B cell (primary cell): Measurements from ENCODE around the gene NBL1. TPM values are rescaled to one million over a fixed set of nuclear protein-coding genes. Genes with fewer than 3 reads are reported as not detected.

ENCODE experiments used
- ATAC-seq: fragments of 200-7000 bp; cut with Tn5 transposase; one replicate; pipeline ENCODE4 v1.10.0; 2021; ENCODE audit warnings: low read depth, mild to moderate bottlenecking, moderate number of reproducible peaks, moderate library complexity
- CTCF ChIA-PET: fragments of 350-600 bp; sonication (Branson Sonifier 250); formaldehyde crosslinking; loops from one replicate; lab custom pipeline; 2021; ENCODE audit warnings: antibody characterized with exemption, inconsistent platforms; lab: Charles Lee
- POLR2A ChIA-PET: fragments of 350-600 bp; sonication (Branson Sonifier 250); formaldehyde crosslinking; loops from one replicate; lab custom pipeline; 2021; ENCODE audit warnings: antibody characterized with exemption; lab: Charles Lee
- DNase-seq: peaks from one replicate; pipeline ENCODE4 v3.0.0; 2013
- H2AFZ ChIP-seq: 2 replicates; pipeline ENCODE4 v1.6.1; 2012; ENCODE audit warnings: mild to moderate bottlenecking, low read depth, low read length; ENCODE audit not compliant: insufficient read depth, poor library complexity, severe bottlenecking
- H3K27ac ChIP-seq, 2 donors: 1 replicate in 1 of 2; 2 replicates in 1 of 2; pipeline ENCODE4 v1.5.1; 2012 to 2013; ENCODE audit warnings: low read length in 2 of 2, mild to moderate bottlenecking in 2 of 2, moderate library complexity in 1 of 2
- H3K27me3 ChIP-seq, 4 experiments: fragments of 200-600 bp in 1 of 4; sonication (generic) in 1 of 4; replicated peaks in 1 of 4; 1 replicate in 2 of 4; 2 replicates in 2 of 4; pipeline versions ENCODE4 v1.6.1 to v1.7.0; 2013 to 2016; ENCODE audit warnings: low read length in 3 of 4, mild to moderate bottlenecking in 2 of 4, mixed read lengths in 1 of 4, moderate library complexity in 1 of 4; ENCODE audit not compliant: insufficient read depth in 4 of 4, control insufficient read depth in 3 of 4; ENCODE audit errors: control extremely low read depth in 1 of 4
- H3K36me3 ChIP-seq, 2 experiments: replicated peaks in 1 of 2; 1 replicate in 1 of 2; 2 replicates in 1 of 2; pipeline versions ENCODE4 v1.6.1 to v1.7.1; 2013; ENCODE audit warnings: low read length in 1 of 2; ENCODE audit not compliant: insufficient read depth in 2 of 2, control insufficient read depth in 1 of 2; ENCODE audit errors: control extremely low read depth in 1 of 2, extremely low read depth in 1 of 2
- H3K4me1 ChIP-seq, 2 donors: fragments of 200-600 bp in 1 of 2; sonication (generic) in 1 of 2; 1 replicate in 1 of 2; 2 replicates in 1 of 2; pipeline versions ENCODE4 v1.5.1 to v1.6.1; 2013 to 2017; ENCODE audit warnings: low read length in 2 of 2; ENCODE audit not compliant: control insufficient read depth in 2 of 2, insufficient read depth in 2 of 2
- H3K4me2 ChIP-seq: replicated peaks from 2 replicates; pipeline ENCODE3; 2012; ENCODE audit warnings: mild to moderate bottlenecking, low read depth, low read length; ENCODE audit not compliant: poor library complexity, severe bottlenecking
- H3K4me3 ChIP-seq, 5 experiments: fragments of 200-600 bp in 1 of 5; sonication (generic) in 1 of 5; 1 replicate in 3 of 5; 2 replicates in 2 of 5; pipeline versions ENCODE4 v1.5.1 to v1.7.0; 2011 to 2016; ENCODE audit warnings: low read length in 4 of 5, mild to moderate bottlenecking in 4 of 5, low read depth in 2 of 5, control low read depth in 1 of 5, moderate library complexity in 1 of 5; ENCODE audit not compliant: insufficient read depth in 1 of 5; ENCODE audit errors: control extremely low read depth in 1 of 5, extremely low read depth in 1 of 5
- H3K79me2 ChIP-seq: fragments of 200-600 bp; sonication (generic); one replicate; pipeline ENCODE4 v1.6.0; 2016; ENCODE audit warnings: low read length; ENCODE audit not compliant: control insufficient read depth, insufficient read depth
- H3K9ac ChIP-seq: fragments of 200-600 bp; sonication (generic); 2 replicates; pipeline ENCODE4 v1.6.1; 2017; ENCODE audit warnings: mild to moderate bottlenecking, low read length, moderate library complexity
- H3K9me3 ChIP-seq, 3 donors: one replicate each; pipeline versions ENCODE4 v1.6.1 to v1.7.1; 2013; ENCODE audit warnings: low read length in 2 of 3; ENCODE audit not compliant: control insufficient read depth in 2 of 3, insufficient read depth in 1 of 3; ENCODE audit errors: control extremely low read depth in 1 of 3
- H4K20me1 ChIP-seq: 2 replicates; pipeline ENCODE4 v1.6.0; 2012; ENCODE audit warnings: mild to moderate bottlenecking, low read length; ENCODE audit not compliant: insufficient read depth, control insufficient read depth, poor library complexity, severe bottlenecking
- H3K27ac Mint-ChIP-seq: one replicate; pipeline ENCODE4 v1.8.0; 2021; ENCODE audit warnings: mixed read lengths
- H3K27me3 Mint-ChIP-seq: one replicate; pipeline ENCODE4 v1.8.0; 2021; ENCODE audit warnings: mixed read lengths
- H3K4me1 Mint-ChIP-seq: one replicate; pipeline ENCODE4 v1.8.0; 2021; ENCODE audit warnings: mixed read lengths
- H3K4me3 Mint-ChIP-seq: one replicate; pipeline ENCODE4 v1.8.0; 2021; ENCODE audit warnings: mixed read lengths
- H3K9me3 Mint-ChIP-seq: one replicate; pipeline ENCODE4 v1.8.0; 2022; ENCODE audit warnings: mixed read lengths; ENCODE audit not compliant: insufficient read depth
- EZH2 ChIP-seq: IDR thresholded peaks from 2 replicates; pipeline ENCODE4 v1.6.1; 2012; ENCODE audit warnings: borderline replicate concordance, low read depth, mild to moderate bottlenecking, moderate library complexity, low read length; ENCODE audit not compliant: insufficient read depth, poor library complexity, severe bottlenecking
- WGBS: methylation state at CpG from one replicate; pipeline ENCODE4 v1.1.5; 2013; ENCODE audit warnings: missing lambda C conversion rate; ENCODE audit not compliant: insufficient coverage; 5-methylcytosine and 5-hydroxymethylcytosine counted together
- intact Hi-C: fragments of 100-400 bp; cut with micrococcal nuclease; formaldehyde crosslinking; loops from one replicate; pipeline ENCODE4 v1.10.0; 2022
- polyA plus RNA-seq: library from polyadenylated mRNA; depleted of rRNA; stranded (reverse); fragments of >200 nt; gene quantifications from 2 replicates; pipeline ENCODE4 v1.2.3, GENCODE V29; 2012
- total RNA-seq, 2 donors: library from RNA; stranded (reverse); fragments of 120-200 nt in 1 of 2; gene quantifications; 1 replicate in 1 of 2; 2 replicates in 1 of 2; pipeline versions ENCODE4 v1.2.3 to v1.2.4, GENCODE V29; 2013 to 2022
- TF ChIP-seq, protein P1 (sequence below): fragments of 200-600 bp; IDR thresholded peaks from one replicate; pipeline ENCODE4 v1.8.0; 2022; ENCODE audit warnings: antibody characterized with exemption, mild to moderate bottlenecking

NBL1 gene
- total and polyA plus RNA-seq, 2 donors (not counting 1 experiment from before 2014, with no cell fraction given), result 0.74 to 0.97 TPM

DNA sequence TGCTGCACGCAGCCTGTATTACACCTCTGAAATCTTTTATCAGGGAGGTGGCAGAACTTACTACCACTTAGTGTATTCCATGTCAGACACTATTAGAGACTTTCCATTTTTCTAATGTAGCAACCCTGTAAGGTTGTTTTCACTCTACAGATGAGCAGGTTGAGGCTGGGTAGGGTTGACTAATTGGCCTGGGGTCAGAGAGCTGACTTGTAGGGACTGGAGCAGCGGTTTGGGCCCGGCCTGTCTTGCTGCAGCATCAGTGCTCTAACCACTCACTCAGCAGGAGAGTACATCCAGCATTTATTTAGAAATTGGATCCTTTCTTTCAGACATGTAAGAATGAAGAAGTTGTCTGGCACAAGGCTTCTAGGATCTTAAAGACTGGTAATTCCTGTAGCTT, 25.7 kb upstream of the NBL1 start:
- H3K27ac Mint-ChIP-seq, result no peak overlapping the region
- no peak overlapping the region for H3K4me3 Mint-ChIP-seq
- ATAC-seq (no peak), DNase-seq (no peak)
- TF ChIP-seq, protein P1, sequence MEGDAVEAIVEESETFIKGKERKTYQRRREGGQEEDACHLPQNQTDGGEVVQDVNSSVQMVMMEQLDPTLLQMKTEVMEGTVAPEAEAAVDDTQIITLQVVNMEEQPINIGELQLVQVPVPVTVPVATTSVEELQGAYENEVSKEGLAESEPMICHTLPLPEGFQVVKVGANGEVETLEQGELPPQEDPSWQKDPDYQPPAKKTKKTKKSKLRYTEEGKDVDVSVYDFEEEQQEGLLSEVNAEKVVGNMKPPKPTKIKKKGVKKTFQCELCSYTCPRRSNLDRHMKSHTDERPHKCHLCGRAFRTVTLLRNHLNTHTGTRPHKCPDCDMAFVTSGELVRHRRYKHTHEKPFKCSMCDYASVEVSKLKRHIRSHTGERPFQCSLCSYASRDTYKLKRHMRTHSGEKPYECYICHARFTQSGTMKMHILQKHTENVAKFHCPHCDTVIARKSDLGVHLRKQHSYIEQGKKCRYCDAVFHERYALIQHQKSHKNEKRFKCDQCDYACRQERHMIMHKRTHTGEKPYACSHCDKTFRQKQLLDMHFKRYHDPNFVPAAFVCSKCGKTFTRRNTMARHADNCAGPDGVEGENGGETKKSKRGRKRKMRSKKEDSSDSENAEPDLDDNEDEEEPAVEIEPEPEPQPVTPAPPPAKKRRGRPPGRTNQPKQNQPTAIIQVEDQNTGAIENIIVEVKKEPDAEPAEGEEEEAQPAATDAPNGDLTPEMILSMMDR, result no peak
- TF ChIP-seq EZH2, result no peak
- no peak overlapping the region for H3K4me3 ChIP-seq
- no peak overlapping the region for H3K4me2 ChIP-seq
- 100% methylated on average over 1 of the region's 3 CpGs for WGBS
- intact Hi-C loops, result no loop called here
- H3K27me3 ChIP-seq, result no peaks in the 10 kb centered on the region
- ChIA-PET POLR2A (no interaction called here), CTCF (interaction anchor here (1.0 kb wide), 1 partner anchor 44 kb away, joined by 4 read pairs; no protein-coding TSS in a partner anchor)
- H4K20me1 ChIP-seq, result peaks cover 34% of the 10 kb centered on the region
- no peaks in the 10 kb centered on the region for H3K27me3 Mint-ChIP-seq
- no peak overlapping the region for H3K9ac ChIP-seq
- H3K27ac ChIP-seq, result no peak overlapping the region
- H3K4me1 Mint-ChIP-seq, result peaks cover 2% of the 10 kb centered on the region
- H3K36me3 ChIP-seq, result peaks cover 16 to 29% of the 10 kb centered on the region in 2 experiments
- H3K9me3 ChIP-seq, result no peaks in the 10 kb centered on the region
- H2AFZ ChIP-seq, result no peak overlapping the region
- H3K4me1 ChIP-seq, result no peaks in the 10 kb centered on the region
- no peaks in the 10 kb centered on the region for H3K9me3 Mint-ChIP-seq
- H3K79me2 ChIP-seq, result peaks cover 43% of the 10 kb centered on the region

GRCh38 chr1:19619697-19620384, 24.3 kb upstream of the NBL1 start:
- no peak overlapping the region for H3K4me3 Mint-ChIP-seq
- peaks cover 2% of the 10 kb centered on the region for H3K4me1 Mint-ChIP-seq
- intact Hi-C loops, result no loop called here
- H3K27ac Mint-ChIP-seq, result no peak overlapping the region
- Histone ChIP-seq H3K4me2 (no peak overlapping the region), H3K9me3 (no peaks in the 10 kb centered on the region), H3K27me3 (no peaks in the 10 kb centered on the region), H3K4me3 (no peak overlapping the region), H3K36me3 (peaks cover 14 to 39% of the 10 kb centered on the region in 2 experiments), H3K9ac (no peak overlapping the region), H3K4me1 (no peaks in the 10 kb centered on the region), H4K20me1 (peaks cover 34% of the 10 kb centered on the region), H3K27ac (no peak overlapping the region), H2AFZ (no peak overlapping the region), H3K79me2 (peaks cover 40% of the 10 kb centered on the region)
- TF ChIP-seq EZH2, result no peak
- TF ChIP-seq, protein P1, result no peak
- no CpG with 5 or more reads among the region's 3 CpGs for WGBS
- H3K9me3 Mint-ChIP-seq, result no peaks in the 10 kb centered on the region
- H3K27me3 Mint-ChIP-seq, result no peaks in the 10 kb centered on the region
- ATAC-seq (no peak), DNase-seq (no peak)
- POLR2A ChIA-PET, result no interaction called here
- CTCF ChIA-PET, result no interaction called here
